HG03045 (cell line): ENCODE measurements around the gene KRTAP10-7.
"Not testable (repeated sequence)": the region's sequence is repeated elsewhere in the genome, so short reads cannot be mapped to it uniquely, and the experiment has no call there.

Source experiments
- ATAC-seq: cut with Tn5 transposase; IDR thresholded peaks from one replicate; pipeline ENCODE4 v1.9.1; 2021; ENCODE audit warnings: mild to moderate bottlenecking, moderate library complexity; ENCODE audit not compliant: unreplicated experiment

The KRTAP10-7 gene

DNA sequence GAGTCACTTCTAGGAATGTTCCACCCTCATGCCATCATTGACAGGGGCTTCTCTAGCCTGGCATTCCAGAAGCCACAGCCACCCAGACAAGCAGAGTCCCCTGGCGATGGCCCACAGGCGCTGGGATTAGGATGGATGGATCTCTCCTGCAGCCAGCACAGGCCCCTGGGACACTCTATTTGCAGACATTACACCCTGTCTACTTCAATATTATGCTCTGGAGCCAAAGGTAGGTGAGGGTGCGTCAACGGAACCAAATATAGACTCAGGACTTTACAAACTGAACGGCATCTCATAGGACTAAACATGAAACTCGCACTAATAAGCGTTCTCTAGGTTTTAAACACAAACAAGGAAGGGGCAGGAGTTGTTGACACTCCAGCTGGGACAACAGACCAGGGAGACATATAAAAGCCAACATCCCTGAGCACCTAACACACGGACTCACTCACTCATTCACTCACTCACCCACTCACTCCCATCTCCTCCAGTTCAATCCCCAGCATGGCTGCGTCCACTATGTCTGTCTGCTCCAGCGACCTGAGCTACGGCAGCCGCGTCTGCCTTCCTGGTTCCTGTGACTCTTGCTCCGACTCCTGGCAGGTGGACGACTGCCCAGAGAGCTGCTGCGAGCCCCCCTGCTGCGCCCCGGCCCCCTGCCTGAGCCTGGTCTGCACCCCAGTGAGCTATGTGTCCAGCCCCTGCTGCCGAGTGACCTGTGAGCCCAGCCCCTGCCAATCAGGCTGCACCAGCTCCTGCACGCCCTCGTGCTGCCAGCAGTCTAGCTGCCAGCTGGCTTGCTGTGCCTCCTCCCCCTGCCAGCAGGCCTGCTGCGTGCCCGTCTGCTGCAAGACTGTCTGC lies at the start of gene KRTAP10-7:
Gene KRTAP10-7 (plus strand): TSS at position 480 of the 861 bp plus-strand sequence. CDS start 25 bp downstream, at position 505.
- not testable (repeated sequence) for ATAC-seq

- ATAC-seq = no peak
These were observed 49.6 kb upstream of the KRTAP10-7 start for GRCh38 chr21:44550807-44551206.

- no peak for ATAC-seq
These were observed 48.9 kb upstream of the KRTAP10-7 start, which contains the start of gene KRTAP10-2 for GRCh38 chr21:44551340-44551961. Gene KRTAP10-2, minus strand, starts transcription at chr21:44551505. Its CDS starts 47 bp downstream, at chr21:44551458.

GRCh38 chr21:44552136-44552535 lies 48.3 kb upstream of the KRTAP10-7 start:
- ATAC-seq = no peak

- ATAC-seq = no peak
These were observed 47.7 kb upstream of the KRTAP10-7 start for GRCh38 chr21:44552681-44553080.

GRCh38 chr21:44555200-44555875 lies 45.1 kb upstream of the KRTAP10-7 start:
- ATAC-seq = no peak

GRCh38 chr21:44556879-44557278 lies 43.5 kb upstream of the KRTAP10-7 start:
- no peak for ATAC-seq

GRCh38 chr21:44557491-44558328 lies 42.7 kb upstream of the KRTAP10-7 start:
- ATAC-seq = no peak

GRCh38 chr21:44558329-44558675 lies 42.1 kb upstream of the KRTAP10-7 start:
- not testable (repeated sequence) for ATAC-seq

- ATAC-seq = no peak
These were observed 41.7 kb upstream of the KRTAP10-7 start, which contains the start of gene KRTAP10-3 for GRCh38 chr21:44558695-44559094. Gene KRTAP10-3, minus strand, starts transcription at chr21:44558795. Its CDS starts 80 bp downstream, at chr21:44558715.

- ATAC-seq = no peak
These were observed 36.3 kb upstream of the KRTAP10-7 start for GRCh38 chr21:44564099-44564498.

DNA sequence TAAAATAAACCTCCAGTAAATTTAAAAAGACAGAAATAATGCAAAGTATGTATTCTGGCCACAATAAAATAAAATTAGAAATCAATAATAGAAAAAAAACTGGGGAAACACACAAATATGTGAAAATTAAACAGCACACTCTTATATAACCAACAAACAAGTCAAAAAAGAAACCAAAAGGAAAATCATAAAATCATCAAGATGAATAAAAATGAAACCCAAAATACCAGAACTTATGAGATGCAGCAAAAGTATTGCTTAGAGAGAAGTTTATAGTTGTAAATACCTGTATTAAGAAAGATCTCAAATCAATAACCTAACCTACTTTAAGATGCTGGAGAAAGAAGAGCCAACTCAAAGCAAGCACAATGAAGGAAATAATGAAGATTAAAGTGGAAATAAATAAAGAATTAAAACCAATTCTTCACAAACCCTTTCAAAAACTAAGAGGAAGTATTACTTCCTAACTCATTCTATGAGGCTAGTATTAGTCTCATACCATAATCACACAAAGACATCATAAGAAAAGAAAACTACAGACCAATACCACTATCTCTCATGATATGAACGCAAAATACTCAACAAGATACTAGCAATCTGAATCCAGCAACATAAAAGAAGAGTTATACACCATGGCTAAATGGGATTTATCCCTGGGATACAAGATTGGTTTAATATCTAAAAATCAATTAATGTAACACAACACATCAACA lies 35.4 kb upstream of the KRTAP10-7 start:
- no peak for ATAC-seq

- no peak for ATAC-seq
These were observed 34.0 kb upstream of the KRTAP10-7 start for GRCh38 chr21:44566403-44566802.

DNA sequence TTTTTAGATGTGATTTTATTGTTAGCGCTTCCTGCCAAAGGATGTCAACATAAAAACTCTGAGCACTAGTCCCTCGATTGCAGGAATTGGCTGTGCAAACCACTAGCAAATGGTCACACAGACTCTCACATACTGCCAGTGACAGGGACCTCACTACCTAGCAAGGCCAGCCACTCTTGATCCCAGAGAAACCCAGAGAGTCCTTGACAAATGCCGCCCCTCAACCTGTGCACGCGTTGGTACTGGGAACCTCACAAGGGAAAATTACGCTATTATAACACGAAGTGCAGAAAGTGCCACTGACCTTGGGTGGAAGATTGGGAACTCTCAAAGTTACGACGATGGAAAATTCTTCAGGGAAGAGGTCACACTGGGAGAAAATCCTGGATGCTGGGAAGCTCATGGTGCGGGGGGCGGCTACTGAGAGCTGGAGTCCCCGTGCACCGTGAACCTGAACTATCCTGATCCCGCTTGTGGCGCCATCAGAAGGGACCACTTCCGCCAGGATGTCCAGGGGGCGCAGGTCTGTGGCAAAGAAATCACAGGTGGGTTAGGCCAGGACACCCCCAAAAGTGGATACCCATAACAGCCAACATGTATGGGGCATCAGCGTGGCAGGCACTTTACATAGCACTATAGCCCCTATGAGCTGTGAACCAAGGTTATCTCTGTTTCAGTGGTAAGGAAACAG lies 32.8 kb upstream of the KRTAP10-7 start:
- ATAC-seq = no peak

DNA sequence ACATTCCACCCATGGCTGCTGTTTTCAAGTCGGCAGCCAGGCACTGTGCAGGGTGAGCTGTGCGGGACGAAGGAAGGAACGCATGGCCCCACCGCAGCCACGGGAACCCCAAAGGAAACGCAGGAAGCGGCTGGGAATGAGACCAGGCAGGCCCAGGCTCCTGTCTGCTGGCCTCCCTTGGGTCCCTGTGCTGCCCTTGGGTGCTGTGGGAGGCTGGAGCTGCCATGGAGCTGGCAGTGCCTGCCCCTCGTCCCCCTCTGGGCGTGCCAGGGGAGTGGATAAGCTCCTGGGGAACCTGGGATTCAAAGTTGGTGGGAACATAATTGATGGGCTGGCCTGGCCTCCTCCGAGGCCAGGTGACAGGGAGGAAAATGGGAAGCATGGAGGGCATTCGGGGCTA lies 32.1 kb upstream of the KRTAP10-7 start:
- no peak for ATAC-seq

GRCh38 chr21:44568667-44569556 lies 31.5 kb upstream of the KRTAP10-7 start:
- ATAC-seq = no peak

GRCh38 chr21:44569861-44570517 lies 30.4 kb upstream of the KRTAP10-7 start:
- ATAC-seq = no peak

GRCh38 chr21:44571296-44571695 lies 29.1 kb upstream of the KRTAP10-7 start:
- ATAC-seq = no peak
